Activated CD4-positive, alpha-beta memory T cell treated with anti-CD3 and anti-CD28 coated beads, Interleukin-2, amount 10 ng/mL, durations not matched to agents 7 days and 5 days (primary cell): ENCODE measurements around the gene PARVA. TPM values are rescaled to one million over a fixed set of nuclear protein-coding genes. Genes with fewer than 3 reads are reported as not detected.

Experiments
- CTCF ChIA-PET: fragments of 350-600 bp; sonication (Branson Sonifier 250); formaldehyde crosslinking; loops from one replicate; lab custom pipeline; 2021; ENCODE audit warnings: antibody characterized with exemption, inconsistent platforms; lab: Charles Lee
- POLR2A ChIA-PET: fragments of 350-600 bp; sonication (Branson Sonifier 250); formaldehyde crosslinking; loops from one replicate; lab custom pipeline; 2021; ENCODE audit warnings: antibody characterized with exemption; lab: Charles Lee
- DNase-seq: peaks from one replicate; pipeline ENCODE4 v3.0.0-alpha.2; 2020
- H3K27ac Mint-ChIP-seq: one replicate; pipeline ENCODE4 v1.8.0; 2021; ENCODE audit warnings: mild to moderate bottlenecking, mixed read lengths
- H3K27me3 Mint-ChIP-seq: one replicate; pipeline ENCODE4 v1.8.0; 2021; ENCODE audit warnings: mixed read lengths
- H3K36me3 Mint-ChIP-seq: one replicate; pipeline ENCODE4 v1.8.0; 2021; ENCODE audit warnings: low read depth, mixed read lengths
- H3K4me1 Mint-ChIP-seq: one replicate; pipeline ENCODE4 v1.8.0; 2021; ENCODE audit warnings: mixed read lengths
- H3K4me3 Mint-ChIP-seq: one replicate; pipeline ENCODE4 v1.8.0; 2021; ENCODE audit warnings: mild to moderate bottlenecking, mixed read lengths
- H3K9me3 Mint-ChIP-seq: one replicate; pipeline ENCODE4 v1.8.0; 2021; ENCODE audit warnings: mixed read lengths
- total RNA-seq, 2 experiments: library from RNA; stranded (reverse); gene quantifications; one replicate each; pipeline ENCODE4 v1.2.3, GENCODE V29; 2021

PARVA gene
- total RNA-seq, 2 experiments from 2014 or later = 0.10 to 0.18 TPM

GRCh38 chr11:12494699-12495098 is 117.3 kb downstream of the PARVA start:
- CTCF ChIA-PET = no interaction called here
- H3K4me1 Mint-ChIP-seq = no peaks in the 10 kb centered on the region
- H3K27me3 Mint-ChIP-seq = peaks cover 16% of the 10 kb centered on the region
- POLR2A ChIA-PET = no interaction called here
- H3K27ac Mint-ChIP-seq = no peak overlapping the region
- no peak overlapping the region for H3K4me3 Mint-ChIP-seq
- H3K9me3 Mint-ChIP-seq = peaks cover under 1% of the 10 kb centered on the region
- DNase-seq = no peak
- H3K36me3 Mint-ChIP-seq = no peaks in the 10 kb centered on the region

DNA sequence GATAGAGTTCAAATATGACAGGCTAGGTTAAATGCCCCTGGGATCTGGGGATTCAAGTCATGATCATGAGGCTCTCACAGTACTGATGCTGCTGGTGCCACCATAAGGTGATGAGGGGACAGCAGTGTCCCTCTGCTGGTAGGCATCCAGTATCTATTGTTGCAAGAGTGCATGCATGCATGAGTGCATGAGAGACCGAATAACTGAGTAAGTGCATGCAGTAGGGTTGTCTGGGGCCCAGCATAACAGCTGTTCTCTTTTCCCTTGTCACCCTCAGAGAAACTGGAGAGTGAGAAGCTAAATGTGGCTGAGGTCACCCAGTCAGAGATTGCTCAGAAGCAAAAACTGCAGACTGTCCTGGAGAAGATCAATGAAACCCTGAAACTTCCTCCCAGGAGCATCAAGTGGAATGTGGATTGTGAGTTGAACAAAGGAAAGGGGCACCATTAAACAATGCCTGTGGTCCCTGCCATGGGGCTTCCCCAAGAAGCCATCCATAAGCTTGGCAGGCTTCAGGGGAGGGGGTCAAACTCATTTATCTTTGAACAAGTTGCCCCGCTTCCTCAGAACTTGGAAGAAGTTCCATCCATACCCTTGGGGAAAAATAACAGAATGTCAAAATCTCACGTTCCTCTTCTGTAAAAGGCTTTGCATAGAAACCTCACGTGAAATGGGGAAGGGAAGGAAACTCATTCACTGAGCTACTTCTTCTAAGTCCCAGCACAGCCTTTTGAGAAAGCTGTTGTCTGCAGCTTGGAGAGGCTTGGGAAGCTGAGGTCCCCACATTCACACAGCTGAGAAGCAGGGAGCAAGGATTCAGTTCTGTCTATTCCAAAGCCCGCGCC is 119.0 kb downstream of the PARVA start:
- H3K27ac Mint-ChIP-seq = no peak overlapping the region
- H3K27me3 Mint-ChIP-seq = peaks cover 16% of the 10 kb centered on the region
- DNase-seq = no peak
- no peaks in the 10 kb centered on the region for H3K9me3 Mint-ChIP-seq
- H3K36me3 Mint-ChIP-seq = no peaks in the 10 kb centered on the region
- no peak overlapping the region for H3K4me3 Mint-ChIP-seq
- H3K4me1 Mint-ChIP-seq = no peaks in the 10 kb centered on the region
- ChIA-PET POLR2A (no interaction called here), CTCF (interaction anchor here (1.2 kb wide), 1 partner anchor 166 kb away, joined by 3 read pairs; no protein-coding TSS in a partner anchor)

DNA sequence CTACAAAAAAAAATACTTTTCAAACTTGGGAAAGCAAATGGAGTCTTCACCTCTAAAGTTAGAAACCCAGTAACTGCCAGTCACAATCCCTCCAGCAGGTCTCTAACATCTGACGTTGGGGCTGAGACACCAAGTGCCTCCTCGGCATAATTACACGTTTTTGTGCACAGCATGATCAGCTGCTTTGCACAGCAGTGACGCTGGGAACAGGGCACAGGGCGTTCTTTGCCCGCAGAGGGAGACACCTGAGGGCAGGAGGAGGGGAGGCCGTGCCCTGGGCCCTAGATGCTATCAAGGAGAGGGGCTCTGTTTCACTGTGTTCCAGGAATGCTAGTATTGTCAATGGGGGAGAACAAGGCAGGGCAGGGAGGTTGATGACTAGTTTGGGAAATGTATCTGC is 120.1 kb downstream of the PARVA start:
- DNase-seq = no peak
- H3K4me3 Mint-ChIP-seq = no peak overlapping the region
- no peaks in the 10 kb centered on the region for H3K9me3 Mint-ChIP-seq
- ChIA-PET CTCF (interaction anchor here (1.2 kb wide), 1 partner anchor 167 kb away, joined by 3 read pairs; no protein-coding TSS in a partner anchor), POLR2A (no interaction called here)
- H3K4me1 Mint-ChIP-seq = no peaks in the 10 kb centered on the region
- peaks cover 14% of the 10 kb centered on the region for H3K27me3 Mint-ChIP-seq
- H3K36me3 Mint-ChIP-seq = no peaks in the 10 kb centered on the region
- H3K27ac Mint-ChIP-seq = no peak overlapping the region

GRCh38 chr11:12499071-12499470 is 121.7 kb downstream of the PARVA start:
- Mint-ChIP-seq H3K9me3 (no peaks in the 10 kb centered on the region), H3K27me3 (peaks cover 11% of the 10 kb centered on the region), H3K36me3 (no peaks in the 10 kb centered on the region), H3K4me1 (no peaks in the 10 kb centered on the region), H3K27ac (no peak overlapping the region), H3K4me3 (no peak overlapping the region)
- CTCF ChIA-PET = interaction anchor here (0.7 kb wide), 1 partner anchor 40 kb away, joined by 3 read pairs; no protein-coding TSS in a partner anchor
- POLR2A ChIA-PET = no interaction called here
- DNase-seq = no peak

- no peaks in the 10 kb centered on the region for H3K4me1 Mint-ChIP-seq
- H3K27me3 Mint-ChIP-seq = no peaks in the 10 kb centered on the region
- DNase-seq = no peak
- ChIA-PET CTCF (no interaction called here), POLR2A (no interaction called here)
- H3K4me3 Mint-ChIP-seq = no peak overlapping the region
- H3K36me3 Mint-ChIP-seq = no peaks in the 10 kb centered on the region
- no peaks in the 10 kb centered on the region for H3K9me3 Mint-ChIP-seq
- no peak overlapping the region for H3K27ac Mint-ChIP-seq
Observed at GRCh38 chr11:12502046-12502445, 124.7 kb downstream of the PARVA start.

DNA sequence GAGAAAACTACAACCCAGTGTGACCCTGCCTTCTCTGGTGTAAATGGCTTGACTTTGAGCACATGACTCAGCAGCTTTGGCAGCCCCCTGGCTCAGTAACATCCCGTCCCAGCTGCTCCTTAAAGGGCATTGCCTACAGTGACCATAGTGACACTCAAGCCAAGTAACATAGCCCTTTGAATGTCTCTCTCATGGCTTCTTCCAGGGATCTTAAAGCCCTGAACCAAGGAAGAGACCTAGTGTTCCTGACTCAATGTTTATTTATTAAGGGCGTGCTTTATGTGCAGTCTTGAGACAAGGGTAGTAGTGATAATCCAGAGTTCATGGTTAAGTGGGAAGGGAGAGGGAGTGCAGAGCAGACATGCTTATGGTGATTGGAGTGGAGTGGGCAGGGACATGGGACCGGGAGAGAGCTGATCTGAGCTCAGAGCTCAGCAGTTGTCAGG is 125.7 kb downstream of the PARVA start:
- ChIA-PET POLR2A (no interaction called here), CTCF (no interaction called here)
- no peaks in the 10 kb centered on the region for H3K36me3 Mint-ChIP-seq
- DNase-seq = no peak
- no peaks in the 10 kb centered on the region for H3K4me1 Mint-ChIP-seq
- H3K27me3 Mint-ChIP-seq = peaks cover under 1% of the 10 kb centered on the region
- H3K9me3 Mint-ChIP-seq = no peaks in the 10 kb centered on the region
- H3K4me3 Mint-ChIP-seq = no peak overlapping the region
- no peak overlapping the region for H3K27ac Mint-ChIP-seq

GRCh38 chr11:12503886-12504285 is 126.5 kb downstream of the PARVA start:
- ChIA-PET CTCF (interaction anchor here (0.7 kb wide), 1 partner anchor 937 kb away, joined by 3 read pairs; no protein-coding TSS in a partner anchor), POLR2A (no interaction called here)
- H3K4me1 Mint-ChIP-seq = no peaks in the 10 kb centered on the region
- no peaks in the 10 kb centered on the region for H3K36me3 Mint-ChIP-seq
- H3K9me3 Mint-ChIP-seq = no peaks in the 10 kb centered on the region
- no peak for DNase-seq
- H3K27me3 Mint-ChIP-seq = peaks cover 3% of the 10 kb centered on the region
- H3K4me3 Mint-ChIP-seq = no peak overlapping the region
- no peak overlapping the region for H3K27ac Mint-ChIP-seq

GRCh38 chr11:12505183-12505582 is 127.8 kb downstream of the PARVA start:
- ChIA-PET POLR2A (no interaction called here), CTCF (no interaction called here)
- Mint-ChIP-seq H3K4me3 (no peak overlapping the region), H3K27ac (no peak overlapping the region), H3K27me3 (peaks cover 3% of the 10 kb centered on the region), H3K4me1 (no peaks in the 10 kb centered on the region), H3K9me3 (no peaks in the 10 kb centered on the region), H3K36me3 (no peaks in the 10 kb centered on the region)
- DNase-seq = no peak

DNA sequence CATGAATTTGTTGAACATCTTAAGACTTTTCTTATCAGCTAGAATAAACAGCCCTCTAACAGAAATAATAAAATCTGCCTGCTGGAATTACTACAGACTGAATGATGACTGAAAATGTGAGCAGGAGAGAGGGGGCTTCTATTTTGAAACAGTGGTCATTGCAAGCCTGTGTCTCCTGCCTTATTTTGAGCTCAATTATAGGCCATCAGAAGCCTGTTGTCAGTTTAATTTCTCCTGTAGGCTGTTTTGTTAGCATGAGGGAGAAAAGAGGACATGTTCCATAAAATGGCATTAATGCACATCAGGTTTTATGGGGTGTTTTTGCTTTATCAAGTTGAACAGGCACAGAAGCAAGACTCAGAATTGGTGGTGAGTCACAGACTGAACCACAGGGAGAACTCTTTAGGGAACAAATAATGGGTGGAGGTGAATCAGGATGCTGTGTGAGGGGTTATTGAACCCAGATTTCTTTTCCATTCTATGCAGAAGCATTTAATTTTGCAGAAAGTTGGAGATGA is 129.1 kb downstream of the PARVA start:
- no peak overlapping the region for H3K4me3 Mint-ChIP-seq
- CTCF ChIA-PET = no interaction called here

DNA sequence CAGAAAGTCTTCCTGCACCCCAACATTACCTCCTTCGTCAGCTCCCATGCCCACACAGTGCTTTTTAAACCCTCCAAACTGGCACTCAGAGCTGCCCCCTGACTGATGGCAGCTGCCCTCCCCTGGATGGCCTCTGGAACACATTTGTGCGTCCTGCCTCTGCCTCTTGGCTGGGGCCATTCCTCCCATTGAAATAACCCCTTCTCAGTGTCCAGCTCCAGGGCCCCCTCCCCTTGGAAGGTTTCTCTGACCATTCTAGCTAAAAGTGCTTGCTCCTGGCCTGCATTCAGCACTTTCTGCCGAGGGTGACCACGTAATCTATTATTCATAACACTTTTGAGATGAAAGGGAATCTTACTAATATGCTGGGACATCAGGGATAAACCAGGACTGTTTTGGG is 130.0 kb downstream of the PARVA start:
- POLR2A ChIA-PET = no interaction called here
- Mint-ChIP-seq H3K27me3 (peaks cover 3% of the 10 kb centered on the region), H3K9me3 (no peaks in the 10 kb centered on the region), H3K36me3 (no peaks in the 10 kb centered on the region), H3K4me3 (no peak overlapping the region), H3K27ac (no peak overlapping the region), H3K4me1 (no peaks in the 10 kb centered on the region)
- CTCF ChIA-PET = interaction anchor here (0.7 kb wide), 1 partner anchor 186 kb away, joined by 3 read pairs; no protein-coding TSS in a partner anchor
- no peak for DNase-seq

More for the DNA sequence above, 129.1 kb downstream of the PARVA start:
- no peak for DNase-seq
- POLR2A ChIA-PET = no interaction called here
- H3K27ac Mint-ChIP-seq = no peak overlapping the region
- H3K4me1 Mint-ChIP-seq = no peaks in the 10 kb centered on the region
- H3K27me3 Mint-ChIP-seq = peaks cover 3% of the 10 kb centered on the region
- no peaks in the 10 kb centered on the region for H3K9me3 Mint-ChIP-seq
- no peaks in the 10 kb centered on the region for H3K36me3 Mint-ChIP-seq

- no peak for DNase-seq
- POLR2A ChIA-PET = no interaction called here
- Mint-ChIP-seq H3K36me3 (no peaks in the 10 kb centered on the region), H3K4me1 (no peaks in the 10 kb centered on the region), H3K27me3 (peaks cover 3% of the 10 kb centered on the region), H3K4me3 (no peak overlapping the region), H3K9me3 (no peaks in the 10 kb centered on the region), H3K27ac (no peak overlapping the region)
- CTCF ChIA-PET = interaction anchor here (0.7 kb wide), 1 partner anchor 187 kb away, joined by 3 read pairs; no protein-coding TSS in a partner anchor
Observed at GRCh38 chr11:12508151-12508751, 130.9 kb downstream of the PARVA start.

DNA sequence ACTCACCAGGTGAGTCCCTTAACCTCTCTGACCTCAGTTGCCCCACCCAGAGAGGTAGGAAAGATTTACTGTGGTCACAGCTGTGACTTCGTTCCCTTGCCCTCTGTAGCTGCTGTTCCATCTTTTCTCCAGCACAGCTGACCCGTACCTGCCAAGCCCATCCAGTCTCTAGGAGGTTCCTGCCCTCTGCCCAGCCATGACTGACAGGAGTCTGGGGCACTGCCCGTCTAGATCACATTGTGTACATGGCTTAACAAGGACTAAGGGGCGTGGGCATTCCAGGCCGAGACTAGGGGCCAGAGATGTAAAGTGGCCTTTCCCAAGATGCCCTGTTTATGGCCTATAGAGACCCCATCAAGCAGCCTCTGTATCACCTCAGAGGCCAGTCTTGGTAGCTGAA is 132.0 kb downstream of the PARVA start:
- ChIA-PET CTCF (no interaction called here), POLR2A (no interaction called here)
- Mint-ChIP-seq H3K4me3 (no peak overlapping the region), H3K36me3 (no peaks in the 10 kb centered on the region), H3K27me3 (peaks cover 3% of the 10 kb centered on the region), H3K4me1 (no peaks in the 10 kb centered on the region), H3K27ac (no peak overlapping the region), H3K9me3 (no peaks in the 10 kb centered on the region)
- no peak for DNase-seq

- Mint-ChIP-seq H3K27me3 (peaks cover 3% of the 10 kb centered on the region), H3K36me3 (no peaks in the 10 kb centered on the region), H3K4me3 (no peak overlapping the region), H3K9me3 (no peaks in the 10 kb centered on the region), H3K27ac (no peak overlapping the region), H3K4me1 (no peaks in the 10 kb centered on the region)
- no peak for DNase-seq
- ChIA-PET CTCF (no interaction called here), POLR2A (no interaction called here)
Observed at GRCh38 chr11:12512132-12512531, 134.8 kb downstream of the PARVA start.
